IMR-90 (cell line): ENCODE results near the gene DKK2. TPM values are rescaled to one million over a fixed set of nuclear protein-coding genes. Genes with fewer than 3 reads are reported as not detected.

Experiments used
- ATAC-seq: fragments of 200-7000 bp; cut with Tn5 transposase; 2 replicates; pipeline ENCODE4 v1.9.1; 2020; ENCODE audit warnings: low read depth, mild to moderate bottlenecking, moderate library complexity
- BruUV-seq: library from RNA; stranded (reverse); fragments of 400-500 nt; replicated peaks from 2 replicates; lab custom pipeline; 2021; lab: Mats Ljungman, UMichigan
- CTCF ChIA-PET: fragments of 300-600 bp; formaldehyde crosslinking; extraction: SDS; loops from one replicate; lab custom pipeline; 2021; ENCODE audit warnings: antibody characterized with exemption; lab: Yijun Ruan, JAX
- POLR2A ChIA-PET: fragments of 300-600 bp; sonication (Branson Sonifier 250); formaldehyde crosslinking; loops from one replicate; lab custom pipeline; 2022; ENCODE audit warnings: antibody characterized with exemption; ENCODE audit not compliant: unreplicated experiment; lab: Charles Lee
- DNase-seq: peaks from one replicate; pipeline ENCODE4 v3.0.0; 2013
- H2AFZ ChIP-seq: replicated peaks from 2 replicates; pipeline ENCODE3; 2013; ENCODE audit warnings: low read length, mild to moderate bottlenecking; ENCODE audit not compliant: poor library complexity
- H2AK5ac ChIP-seq: 2 replicates; pipeline ENCODE4 v1.6.1; 2013; ENCODE audit warnings: low read depth, low read length, inconsistent platforms
- H2AK9ac ChIP-seq: replicated peaks from 2 replicates; pipeline ENCODE3; 2013; ENCODE audit warnings: mild to moderate bottlenecking, low read depth, low read length, moderate library complexity; ENCODE audit not compliant: poor library complexity
- H2BK120ac ChIP-seq: 2 replicates; pipeline ENCODE4 v1.6.1; 2013; ENCODE audit warnings: low read depth, low read length, inconsistent platforms
- H2BK15ac ChIP-seq: 3 replicates; pipeline ENCODE4 v1.6.1; 2013; ENCODE audit warnings: low read depth, low read length, inconsistent platforms
- H2BK20ac ChIP-seq: 2 replicates; pipeline ENCODE4 v1.6.1; 2013; ENCODE audit warnings: low read depth, mild to moderate bottlenecking, inconsistent platforms, low read length, moderate library complexity
- H2BK5ac ChIP-seq: 2 replicates; pipeline ENCODE4 v1.6.1; 2013; ENCODE audit warnings: mild to moderate bottlenecking, low read depth, low read length, inconsistent platforms; ENCODE audit not compliant: poor library complexity, severe bottlenecking
- H3K14ac ChIP-seq: replicated peaks from 2 replicates; pipeline ENCODE4 v1.6.1; 2013; ENCODE audit warnings: low read depth, low read length, inconsistent platforms
- H3K18ac ChIP-seq: 2 replicates; pipeline ENCODE4 v1.6.1; 2013; ENCODE audit warnings: low read depth, low read length, control low read depth
- H3K23ac ChIP-seq: 2 replicates; pipeline ENCODE4 v1.6.1; 2013; ENCODE audit warnings: low read depth, low read length, inconsistent platforms
- H3K27ac ChIP-seq: 2 replicates; pipeline ENCODE4 v1.5.1; 2013; ENCODE audit warnings: mild to moderate bottlenecking, control low read depth, low read length; ENCODE audit not compliant: insufficient read depth
- H3K27me3 ChIP-seq: 2 replicates; pipeline ENCODE4 v1.6.1; 2013; ENCODE audit warnings: low read length; ENCODE audit not compliant: control insufficient read depth, insufficient read depth
- H3K36me3 ChIP-seq: 2 replicates; pipeline ENCODE4 v1.6.1; 2013; ENCODE audit warnings: low read length, mixed read lengths; ENCODE audit not compliant: control insufficient read depth, insufficient read depth
- H3K4ac ChIP-seq: 2 replicates; pipeline ENCODE4 v1.6.1; 2013; ENCODE audit warnings: low read depth, low read length, inconsistent platforms
- H3K4me1 ChIP-seq: 2 replicates; pipeline ENCODE4 v1.6.1; 2013; ENCODE audit warnings: low read length, mixed read lengths; ENCODE audit not compliant: control insufficient read depth, insufficient read depth
- H3K4me2 ChIP-seq: 2 replicates; pipeline ENCODE4 v1.6.1; 2013; ENCODE audit warnings: low read depth, mild to moderate bottlenecking, control low read depth, low read length, moderate library complexity
- H3K4me3 ChIP-seq: 2 replicates; pipeline ENCODE4 v1.5.1; 2013; ENCODE audit warnings: low read depth, mild to moderate bottlenecking, control low read depth, low read length, moderate library complexity; ENCODE audit not compliant: insufficient read depth
- H3K56ac ChIP-seq: 2 replicates; pipeline ENCODE4 v1.6.1; 2013; ENCODE audit warnings: low read length, inconsistent platforms; ENCODE audit not compliant: insufficient read depth; ENCODE audit errors: extremely low read depth
- H3K79me1 ChIP-seq, 2 experiments: 2 replicates each; pipeline ENCODE4 v1.6.1; 2013; ENCODE audit warnings: low read length in 2 of 2, inconsistent platforms in 1 of 2, low read depth in 1 of 2
- H3K9ac ChIP-seq: 2 replicates; pipeline ENCODE4 v1.6.1; 2013; ENCODE audit warnings: low read depth, low read length, control low read depth
- H3K9me1 ChIP-seq: 2 replicates; pipeline ENCODE4 v1.6.1; 2013; ENCODE audit warnings: low read length, inconsistent platforms; ENCODE audit not compliant: insufficient read depth
- H3K9me3 ChIP-seq: 2 replicates; pipeline ENCODE4 v1.6.1; 2013; ENCODE audit warnings: low read length; ENCODE audit not compliant: control insufficient read depth, insufficient read depth
- H4K20me1 ChIP-seq: 2 replicates; pipeline ENCODE4 v1.6.1; 2013; ENCODE audit warnings: low read length, inconsistent platforms; ENCODE audit not compliant: insufficient read depth
- H4K5ac ChIP-seq: 2 replicates; pipeline ENCODE4 v1.6.1; 2013; ENCODE audit warnings: mild to moderate bottlenecking, low read depth, low read length, control low read depth
- H4K8ac ChIP-seq, 2 experiments: 2 replicates each; pipeline ENCODE4 v1.6.1; 2013; ENCODE audit warnings: low read depth in 2 of 2, low read length in 2 of 2, control low read depth in 1 of 2, inconsistent platforms in 1 of 2
- H4K91ac ChIP-seq: 2 replicates; pipeline ENCODE4 v1.6.1; 2013; ENCODE audit warnings: low read depth, low read length, inconsistent platforms; ENCODE audit not compliant: insufficient read depth
- BHLHE40 ChIP-seq: fragments of 150-350 bp; IDR thresholded peaks from 2 replicates; pipeline ENCODE4 v1.6.1; 2016; ENCODE audit warnings: mild to moderate bottlenecking, low read depth, low read length
- MAZ ChIP-seq: IDR thresholded peaks from 2 replicates; pipeline ENCODE4 v1.6.1; 2012; ENCODE audit warnings: low read depth, mild to moderate bottlenecking, low read length, improper control_type of control experiment, moderate library complexity, borderline replicate concordance
- WGBS, 2 experiments: methylation state at CpG; one replicate each; pipeline versions ENCODE4 v1.1.5 to v1.1.7; 2013; ENCODE audit warnings: missing lambda C conversion rate in 2 of 2; ENCODE audit not compliant: insufficient read length in 1 of 2; ENCODE audit errors: extremely low coverage in 2 of 2; 5-methylcytosine and 5-hydroxymethylcytosine counted together
- dilution Hi-C: fragments of 300-500 bp; cut with HindIII; formaldehyde crosslinking; loops from one replicate; pipeline ENCODE4 v1.14.3; 2018; ENCODE audit warnings: low sequenced_read_pairs; ENCODE audit not compliant: unreplicated experiment
- in situ Hi-C: fragments of 300-500 bp; cut with MboI; formaldehyde crosslinking; loops from 3 replicates; pipeline ENCODE4 v1.14.3; 2019; ENCODE audit warnings: low sequenced_read_pairs, inconsistent platforms, mixed read lengths
- intact Hi-C: fragments of 100-400 bp; cut with micrococcal nuclease; formaldehyde crosslinking; loops from 2 replicates; pipeline ENCODE4 v1.10.0; 2022
- polyA plus RNA-seq, 3 experiments: library from polyadenylated mRNA; depleted of rRNA; stranded (reverse); fragments of >200 nt; gene quantifications; 2 replicates each; pipeline ENCODE4 v1.2.3, GENCODE V29; 2012; ENCODE audit warnings: low replicate concordance in 1 of 3
- total RNA-seq: library from RNA; depleted of rRNA; stranded (reverse); fragments of >200 nt; gene quantifications from 2 replicates; pipeline ENCODE4 v1.2.3, GENCODE V29; 2012

Gene DKK2
- total and polyA plus RNA-seq, 2 of the 4 experiments (the other 2 are of a cell fraction) = 0.39 to 0.72 TPM

DNA sequence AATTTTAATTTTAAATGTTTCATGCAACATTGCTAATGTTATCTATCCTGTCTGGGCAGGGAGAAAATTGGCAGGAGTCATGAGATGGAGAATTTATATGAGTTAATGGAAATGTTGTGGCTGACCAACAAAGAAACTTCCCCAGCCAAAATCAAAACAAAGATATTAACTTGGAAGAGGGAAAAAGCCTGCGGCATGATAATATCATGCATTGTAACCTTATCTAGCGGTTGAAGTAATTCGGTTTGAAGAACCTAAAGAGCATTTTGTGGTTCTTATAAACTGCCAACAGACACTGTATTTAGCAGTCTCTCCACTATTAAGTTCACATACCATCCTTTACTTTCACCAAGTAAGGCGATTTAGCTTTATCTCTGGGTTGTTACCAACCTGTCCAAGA is 42.3 kb downstream of the DKK2 start:
- WGBS, 2 experiments = no CpG with 5 or more reads among the region's 4 CpGs
- Histone ChIP-seq H3K4me1 (no peaks in the 10 kb centered on the region), H3K18ac (no peak overlapping the region), H3K27ac (no peak overlapping the region), H3K4me3 (no peak overlapping the region), H4K20me1 (no peaks in the 10 kb centered on the region), H2BK20ac (no peak overlapping the region), H2BK15ac (no peak overlapping the region), H3K23ac (no peak overlapping the region), H3K4me2 (no peak overlapping the region), H3K79me1 (no peaks in the 10 kb centered on the region), H2BK5ac (no peak overlapping the region), H2AFZ (no peak overlapping the region), H2BK120ac (no peak overlapping the region), H3K27me3 (no peaks in the 10 kb centered on the region), H4K8ac (no peak overlapping the region), H3K9me1 (no peaks in the 10 kb centered on the region), H3K4ac (no peak overlapping the region), H2AK9ac (no peak overlapping the region), H3K9me3 (no peaks in the 10 kb centered on the region), H3K9ac (no peak overlapping the region), H4K91ac (no peak overlapping the region), H2AK5ac (no peak overlapping the region), H3K14ac (no peak overlapping the region), H3K56ac (no peak overlapping the region), H4K5ac (no peak overlapping the region), H3K36me3 (no peaks in the 10 kb centered on the region)
- DNase-seq (no peak), ATAC-seq (no peak)
- BruUV-seq = no TSS peak
- dilution Hi-C loops = no loop called here
- ChIA-PET POLR2A (no interaction called here), CTCF (no interaction called here)
- in situ Hi-C loops = no loop called here
- intact Hi-C loops = no loop called here
- TF ChIP-seq MAZ (no peak), BHLHE40 (no peak)
